ENCODE results near the gene PTPRN2. TPM values are rescaled to one million over a fixed set of nuclear protein-coding genes. Genes with fewer than 3 reads are reported as not detected.
A peak's percentile ranks its signal among the peaks of the same experiment; 100 is the strongest.

The PTPRN2 gene
- total RNA-seq, 1 donor from 2014 or later = 32.2 TPM

DNA sequence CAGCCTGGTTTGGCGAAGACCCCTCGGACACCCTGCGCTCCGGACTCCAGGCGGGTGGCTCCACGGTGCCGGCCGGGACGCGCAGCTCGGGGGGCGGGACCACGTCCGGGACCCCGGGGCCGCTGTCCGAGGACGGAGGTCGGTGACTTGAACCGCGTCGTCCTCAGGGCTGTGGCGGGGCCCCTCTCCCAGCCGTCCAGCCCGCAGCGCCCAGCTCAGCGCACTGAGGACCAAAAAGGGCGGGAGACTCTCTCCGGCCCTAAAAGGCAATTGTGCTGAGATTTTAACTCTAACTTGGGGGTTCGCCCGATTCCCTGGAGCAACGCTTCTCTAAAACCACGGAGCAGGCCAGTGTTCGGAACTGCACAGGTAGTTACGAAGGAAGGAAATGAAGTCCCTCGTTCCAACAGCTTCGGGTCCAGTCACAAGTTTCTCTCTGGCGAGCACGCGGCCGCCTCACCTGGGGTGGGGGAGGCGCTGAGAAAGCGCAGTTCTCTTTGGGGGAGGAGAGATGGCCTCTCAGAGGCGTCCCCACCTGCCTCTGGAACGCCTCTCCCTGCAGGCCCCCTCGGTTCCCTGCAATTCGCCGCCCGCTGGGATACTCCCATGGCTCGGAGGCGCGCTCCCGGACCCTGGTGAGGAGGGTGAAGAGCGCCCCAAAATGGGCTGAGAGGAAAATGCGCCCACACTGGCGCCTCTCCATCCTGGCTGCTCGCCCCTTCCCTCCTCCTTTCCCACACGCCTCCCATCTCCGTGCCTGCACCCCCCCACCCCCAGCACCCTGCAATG lies 898.2 kb downstream of the PTPRN2 start:
- TF ChIP-seq, protein P1, sequence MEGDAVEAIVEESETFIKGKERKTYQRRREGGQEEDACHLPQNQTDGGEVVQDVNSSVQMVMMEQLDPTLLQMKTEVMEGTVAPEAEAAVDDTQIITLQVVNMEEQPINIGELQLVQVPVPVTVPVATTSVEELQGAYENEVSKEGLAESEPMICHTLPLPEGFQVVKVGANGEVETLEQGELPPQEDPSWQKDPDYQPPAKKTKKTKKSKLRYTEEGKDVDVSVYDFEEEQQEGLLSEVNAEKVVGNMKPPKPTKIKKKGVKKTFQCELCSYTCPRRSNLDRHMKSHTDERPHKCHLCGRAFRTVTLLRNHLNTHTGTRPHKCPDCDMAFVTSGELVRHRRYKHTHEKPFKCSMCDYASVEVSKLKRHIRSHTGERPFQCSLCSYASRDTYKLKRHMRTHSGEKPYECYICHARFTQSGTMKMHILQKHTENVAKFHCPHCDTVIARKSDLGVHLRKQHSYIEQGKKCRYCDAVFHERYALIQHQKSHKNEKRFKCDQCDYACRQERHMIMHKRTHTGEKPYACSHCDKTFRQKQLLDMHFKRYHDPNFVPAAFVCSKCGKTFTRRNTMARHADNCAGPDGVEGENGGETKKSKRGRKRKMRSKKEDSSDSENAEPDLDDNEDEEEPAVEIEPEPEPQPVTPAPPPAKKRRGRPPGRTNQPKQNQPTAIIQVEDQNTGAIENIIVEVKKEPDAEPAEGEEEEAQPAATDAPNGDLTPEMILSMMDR (conservative IDR thresholded peaks at IDR 0.05) = no peak
- Mint-ChIP-seq H3K27me3 (ENCODE audit: low read depth) (peaks cover 62% of the 10 kb centered on the region), H3K9me3 (no peaks in the 10 kb centered on the region), H3K4me1 (peaks cover 42% of the 10 kb centered on the region), H3K36me3 (ENCODE audit: low read depth) (peaks cover 13% of the 10 kb centered on the region), H3K27ac (ENCODE audit: unreplicated experiment) (peak overlapping the region; percentile 87), H3K4me3 (peak overlapping the region; percentile 98)
- no peak for DNase-seq (ENCODE audit: low read depth, low spot score)

DNA sequence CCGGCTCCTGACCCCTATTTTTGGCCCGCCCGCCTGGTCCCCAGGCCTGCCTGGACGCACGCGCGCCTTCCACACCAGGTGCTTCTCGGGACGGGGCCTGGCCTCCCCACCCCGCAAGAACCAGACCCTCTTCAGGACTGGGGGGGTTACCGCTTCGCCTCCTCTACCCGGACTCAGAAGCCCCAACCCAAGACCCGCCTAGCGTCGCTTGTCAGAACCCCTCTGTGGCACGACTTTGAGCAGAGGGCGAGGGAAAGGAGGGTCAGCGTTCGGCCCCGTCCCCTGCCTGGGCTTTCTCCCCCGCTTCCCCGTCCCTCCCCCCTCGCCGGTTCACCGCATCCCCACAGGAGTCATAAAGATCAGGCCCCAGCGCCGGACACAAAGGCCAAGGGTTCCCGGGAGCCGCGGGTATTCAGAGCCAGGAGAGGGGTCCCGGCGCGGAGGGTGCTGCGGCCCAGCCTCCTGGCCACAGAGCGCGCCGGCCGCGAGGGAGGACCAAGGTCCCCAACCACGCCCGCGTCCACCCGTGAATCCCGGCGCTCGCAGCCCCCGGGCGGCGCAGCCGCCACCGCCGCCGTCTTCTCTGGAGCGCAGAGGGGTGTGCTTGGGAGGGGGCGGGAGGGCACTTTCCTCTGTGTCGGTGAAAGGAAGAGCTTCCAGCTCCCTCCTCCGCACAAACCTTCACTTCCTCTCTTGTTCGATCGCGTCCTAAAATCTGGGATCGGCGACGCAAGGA lies 898.9 kb downstream of the PTPRN2 start:
- peak overlapping the region; percentile 95 for H3K27ac Mint-ChIP-seq (ENCODE audit: unreplicated experiment)
- TF ChIP-seq, protein P1 (conservative IDR thresholded peaks at IDR 0.05) = no peak
- peaks cover 61% of the 10 kb centered on the region for H3K27me3 Mint-ChIP-seq (ENCODE audit: low read depth)
- H3K4me1 Mint-ChIP-seq = peaks cover 40% of the 10 kb centered on the region
- no peaks in the 10 kb centered on the region for H3K9me3 Mint-ChIP-seq
- peak overlapping the region; percentile 89 for H3K4me3 Mint-ChIP-seq
- no peak for DNase-seq (ENCODE audit: low read depth, low spot score)
- peaks cover 13% of the 10 kb centered on the region for H3K36me3 Mint-ChIP-seq (ENCODE audit: low read depth)

DNA sequence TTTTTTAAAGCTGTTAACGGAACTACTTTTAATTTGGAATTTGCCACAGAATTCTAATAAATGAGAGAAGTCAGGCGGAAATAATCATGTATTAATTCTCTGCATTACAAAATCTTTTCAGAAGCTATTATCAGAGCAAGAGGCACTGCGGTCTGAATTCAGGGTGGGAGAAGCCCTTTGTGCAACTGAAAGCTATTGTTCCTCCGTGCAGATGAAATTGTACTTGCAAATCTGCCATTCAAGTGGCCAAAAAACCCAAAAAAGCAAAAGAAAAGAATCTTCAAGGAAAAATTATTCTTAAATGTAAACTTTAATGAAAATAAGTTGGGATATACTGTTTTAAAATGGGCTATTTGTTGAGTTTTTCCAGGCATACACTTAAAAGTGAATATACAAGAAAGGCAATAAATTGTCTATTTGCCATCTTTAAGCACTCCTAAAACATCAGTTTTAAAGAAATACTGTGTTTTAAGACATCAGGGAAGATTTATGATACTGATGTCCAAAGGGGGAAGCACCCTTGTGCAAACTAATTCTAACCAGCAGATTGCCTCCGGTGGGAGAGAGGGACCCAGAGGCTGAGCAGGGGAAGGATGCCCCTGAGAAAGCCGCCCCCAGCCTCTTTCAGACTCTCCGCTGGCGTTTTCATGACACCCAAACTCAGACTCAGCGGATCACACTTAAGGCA lies 899.6 kb downstream of the PTPRN2 start:
- Mint-ChIP-seq H3K9me3 (no peaks in the 10 kb centered on the region), H3K4me3 (peak overlapping the region; percentile 89), H3K27me3 (ENCODE audit: low read depth) (peaks cover 68% of the 10 kb centered on the region), H3K27ac (ENCODE audit: unreplicated experiment) (peak overlapping the region; percentile 95), H3K36me3 (ENCODE audit: low read depth) (peaks cover 13% of the 10 kb centered on the region), H3K4me1 (peaks cover 48% of the 10 kb centered on the region)
- DNase-seq (ENCODE audit: low read depth, low spot score) = no peak
- TF ChIP-seq, protein P1 (conservative IDR thresholded peaks at IDR 0.05) = no peak

DNA sequence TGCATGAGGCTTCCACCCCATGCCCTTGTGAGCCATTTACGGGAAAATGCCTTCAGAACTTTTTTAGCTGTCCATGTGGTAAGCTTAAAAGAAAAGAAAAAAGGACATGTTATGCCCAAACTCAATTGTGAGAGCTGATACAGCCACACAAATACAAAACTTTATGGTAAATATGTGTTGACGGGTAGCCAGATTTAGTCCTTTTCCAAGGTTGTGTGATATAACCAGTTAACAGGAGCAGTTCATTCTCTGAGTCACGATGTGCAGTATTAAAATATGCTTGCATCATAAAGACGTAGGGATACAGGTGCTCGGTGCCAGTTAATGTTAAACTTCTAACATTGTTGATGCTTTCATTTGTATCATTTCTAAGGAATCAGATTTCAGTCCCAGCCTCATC lies 900.5 kb downstream of the PTPRN2 start:
- Mint-ChIP-seq H3K27me3 (ENCODE audit: low read depth) (peaks cover 73% of the 10 kb centered on the region), H3K9me3 (no peaks in the 10 kb centered on the region), H3K36me3 (ENCODE audit: low read depth) (peaks cover 15% of the 10 kb centered on the region), H3K27ac (ENCODE audit: unreplicated experiment) (peak overlapping the region; percentile 76), H3K4me3 (peak overlapping the region; percentile 89), H3K4me1 (peaks cover 52% of the 10 kb centered on the region)
- TF ChIP-seq, protein P1 (conservative IDR thresholded peaks at IDR 0.05) = no peak
- DNase-seq (ENCODE audit: low read depth, low spot score) = no peak

DNA sequence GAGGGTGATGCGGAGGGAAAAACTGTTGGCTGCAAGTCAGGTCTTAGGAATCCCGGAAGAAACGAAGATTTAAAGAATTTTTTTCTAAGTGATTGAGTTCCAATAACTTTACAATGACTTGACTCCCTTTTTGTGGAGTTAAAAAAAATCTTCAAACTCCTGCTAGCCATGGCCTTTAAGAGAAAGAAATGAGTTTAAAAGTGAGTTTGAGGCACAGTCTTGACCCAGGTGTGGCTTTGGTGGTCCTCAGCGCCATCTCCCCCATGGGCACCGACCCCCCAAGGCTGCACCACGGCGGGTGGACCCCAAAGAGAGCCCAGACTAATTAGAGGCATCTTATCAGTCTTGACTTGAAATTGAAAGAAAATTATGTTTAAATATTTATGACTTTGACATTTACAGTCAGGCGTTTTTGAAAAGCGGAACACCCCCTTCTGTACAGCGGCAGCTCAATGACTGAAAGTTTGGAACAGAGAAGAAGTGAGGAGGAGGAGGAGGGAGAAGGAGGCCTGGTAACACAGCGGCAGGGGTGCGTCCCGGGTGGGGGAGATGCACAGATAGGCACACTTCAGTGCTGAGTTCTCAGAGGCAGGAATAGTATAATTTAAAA lies 901.2 kb downstream of the PTPRN2 start:
- Mint-ChIP-seq H3K27me3 (ENCODE audit: low read depth) (peaks cover 73% of the 10 kb centered on the region), H3K9me3 (no peaks in the 10 kb centered on the region), H3K4me1 (peaks cover 57% of the 10 kb centered on the region), H3K27ac (ENCODE audit: unreplicated experiment) (peak overlapping the region; percentile 25), H3K4me3 (peak overlapping the region; percentile 89), H3K36me3 (ENCODE audit: low read depth) (peaks cover 22% of the 10 kb centered on the region)
- no peak for DNase-seq (ENCODE audit: low read depth, low spot score)
- TF ChIP-seq, protein P1 (conservative IDR thresholded peaks at IDR 0.05) = no peak
